HEK293 (cell line): ENCODE data around the gene DNA2.

Source experiments
- CTCF ChIA-PET: fragments of 350-600 bp; formaldehyde crosslinking; extraction: SDS; loops from one replicate; lab custom pipeline; 2021; ENCODE audit warnings: antibody characterized with exemption; lab: Yijun Ruan, JAX
- POLR2A ChIA-PET: fragments of 300-600 bp; formaldehyde crosslinking; extraction: SDS; loops from one replicate; lab custom pipeline; 2020; ENCODE audit warnings: antibody characterized with exemption, inconsistent platforms; lab: Yijun Ruan, JAX
- H3K27ac ChIP-seq: fragments of 200-500 bp; sonication (Bioruptor generic); 2 replicates; pipeline ENCODE4 v1.5.1; 2014; ENCODE audit warnings: low read depth, low read length, control low read depth, inconsistent platforms; ENCODE audit errors: extremely low read depth
- H3K36me3 ChIP-seq, 2 experiments: fragments of 200-500 bp in 1 of 2; sonication (Bioruptor generic) in 1 of 2; 1 replicate in 1 of 2; 2 replicates in 1 of 2; pipeline ENCODE4 v1.5.1; 2014 to 2017; ENCODE audit warnings: inconsistent platforms in 2 of 2, low read length in 2 of 2; ENCODE audit not compliant: control insufficient read depth in 2 of 2, insufficient read depth in 1 of 2
- H3K4me1 ChIP-seq: fragments of 200-500 bp; sonication (Bioruptor generic); 2 replicates; pipeline ENCODE4 v1.5.1; 2014; ENCODE audit warnings: mild to moderate bottlenecking, low read length, inconsistent platforms; ENCODE audit not compliant: control insufficient read depth, insufficient read depth
- H3K4me3 ChIP-seq: 2 replicates; pipeline ENCODE4 v1.5.1; 2011; ENCODE audit warnings: low read depth, mild to moderate bottlenecking, control low read depth, low read length, moderate library complexity
- H3K9me3 ChIP-seq: fragments of 200-500 bp; sonication (Bioruptor generic); 2 replicates; pipeline ENCODE4 v1.5.1; 2014; ENCODE audit warnings: low read depth, low read length, inconsistent platforms; ENCODE audit not compliant: control insufficient read depth, insufficient read depth
- EGR2 ChIP-seq: fragments of 450-650 bp; formaldehyde crosslinking; IDR thresholded peaks from 2 replicates; pipeline ENCODE4 v1.5.1; 2016; ENCODE audit warnings: low read depth, missing biosample characterization, missing genetic modification characterization
- GLI4 ChIP-seq: fragments of 450-650 bp; formaldehyde crosslinking; IDR thresholded peaks from 2 replicates; pipeline ENCODE4 v1.5.1; 2016; ENCODE audit warnings: missing biosample characterization, missing genetic modification characterization
- GLIS1 ChIP-seq: fragments of 450-650 bp; formaldehyde crosslinking; IDR thresholded peaks from 2 replicates; pipeline ENCODE4 v1.5.1; 2016; ENCODE audit warnings: missing biosample characterization, missing genetic modification characterization
- HOXC10 ChIP-seq: sonication (generic); formaldehyde crosslinking; IDR thresholded peaks from 2 replicates; pipeline ENCODE4 v1.8.1; 2023; ENCODE audit warnings: mild to moderate bottlenecking, missing genetic modification reagents
- IKZF3 ChIP-seq: fragments of 450-650 bp; IDR thresholded peaks from 2 replicates; pipeline ENCODE4 v1.5.0; 2018; ENCODE audit warnings: missing biosample characterization, mild to moderate bottlenecking, missing genetic modification characterization, moderate library complexity
- KLF10 ChIP-seq: fragments of 450-650 bp; IDR thresholded peaks from 2 replicates; pipeline ENCODE4 v1.5.1; 2018; ENCODE audit warnings: missing biosample characterization, mild to moderate bottlenecking, missing genetic modification characterization
- REPIN1 ChIP-seq: fragments of 450-650 bp; formaldehyde crosslinking; IDR thresholded peaks from 2 replicates; pipeline ENCODE4 v1.5.1; 2017; ENCODE audit warnings: missing biosample characterization, missing genetic modification characterization, low read depth
- SETDB1 ChIP-seq: IDR thresholded peaks from one replicate; pipeline ENCODE4 v1.6.1; 2017; ENCODE audit warnings: mild to moderate bottlenecking, low read length, moderate library complexity, mixed read lengths; ENCODE audit not compliant: insufficient read length
- TRIM28 ChIP-seq: IDR thresholded peaks from 2 replicates; pipeline ENCODE4 v1.6.1; 2011; ENCODE audit warnings: low read length, control low read depth, borderline replicate concordance
- ZNF132 ChIP-seq: fragments of 450-650 bp; formaldehyde crosslinking; IDR thresholded peaks from 2 replicates; pipeline ENCODE4 v1.5.1; 2017; ENCODE audit warnings: missing biosample characterization, missing genetic modification characterization, borderline replicate concordance
- ZNF146 ChIP-seq: fragments of 450-650 bp; formaldehyde crosslinking; IDR thresholded peaks from 2 replicates; pipeline ENCODE4 v1.5.1; 2016; ENCODE audit warnings: missing biosample characterization, missing genetic modification characterization
- ZNF16 ChIP-seq: fragments of 450-650 bp; formaldehyde crosslinking; IDR thresholded peaks from 2 replicates; pipeline ENCODE4 v1.5.1; 2016; ENCODE audit warnings: low read depth, missing biosample characterization, missing genetic modification characterization
- ZNF266 ChIP-seq: fragments of 450-650 bp; formaldehyde crosslinking; IDR thresholded peaks from 2 replicates; pipeline ENCODE4 v1.5.1; 2016; ENCODE audit warnings: missing biosample characterization, missing genetic modification characterization, low read depth
- ZNF311 ChIP-seq: fragments of 450-650 bp; formaldehyde crosslinking; IDR thresholded peaks from 2 replicates; pipeline ENCODE4 v1.5.1; 2017; ENCODE audit warnings: missing biosample characterization, missing genetic modification characterization, borderline replicate concordance
- ZNF501 ChIP-seq: fragments of 450-650 bp; formaldehyde crosslinking; IDR thresholded peaks from 2 replicates; pipeline ENCODE4 v1.5.1; 2016; ENCODE audit warnings: missing biosample characterization, missing genetic modification characterization
- ZNF510 ChIP-seq: fragments of 450-650 bp; formaldehyde crosslinking; IDR thresholded peaks from 2 replicates; pipeline ENCODE4 v1.5.1; 2018; ENCODE audit warnings: mild to moderate bottlenecking, missing genetic modification characterization, missing biosample characterization; ENCODE audit not compliant: insufficient replicate concordance
- ZNF514 ChIP-seq: fragments of 450-650 bp; formaldehyde crosslinking; IDR thresholded peaks from 2 replicates; pipeline ENCODE4 v1.5.1; 2016; ENCODE audit warnings: missing biosample characterization, missing genetic modification characterization
- ZNF544 ChIP-seq: fragments of 450-650 bp; formaldehyde crosslinking; IDR thresholded peaks from 2 replicates; pipeline ENCODE4 v1.5.0; 2017; ENCODE audit warnings: missing biosample characterization, missing genetic modification characterization
- ZNF558 ChIP-seq: fragments of 450-650 bp; formaldehyde crosslinking; IDR thresholded peaks from 2 replicates; pipeline ENCODE4 v1.5.1; 2016; ENCODE audit warnings: missing biosample characterization, missing genetic modification characterization
- ZNF560 ChIP-seq: fragments of 450-650 bp; formaldehyde crosslinking; IDR thresholded peaks from 2 replicates; pipeline ENCODE4 v1.5.1; 2017; ENCODE audit warnings: missing biosample characterization, missing genetic modification characterization, borderline replicate concordance
- ZNF837 ChIP-seq: fragments of 450-650 bp; formaldehyde crosslinking; IDR thresholded peaks from 2 replicates; pipeline ENCODE4 v1.5.1; 2016; ENCODE audit warnings: missing biosample characterization, missing genetic modification characterization
- ZSCAN23 ChIP-seq: fragments of 450-650 bp; formaldehyde crosslinking; IDR thresholded peaks from 2 replicates; pipeline ENCODE4 v1.5.1; 2016; ENCODE audit warnings: missing biosample characterization, missing genetic modification characterization
- TF ChIP-seq, protein P1 (sequence below): fragments of 450-650 bp; formaldehyde crosslinking; IDR thresholded peaks from 2 replicates; pipeline ENCODE4 v1.5.1; 2016; ENCODE audit warnings: missing biosample characterization, missing genetic modification characterization
- TF ChIP-seq, protein P2 (sequence below): fragments of 450-650 bp; IDR thresholded peaks from 2 replicates; pipeline ENCODE4 v1.5.1; 2018; ENCODE audit warnings: missing biosample characterization, mild to moderate bottlenecking, missing genetic modification characterization
- TF ChIP-seq, protein P3 (sequence below): fragments of 450-650 bp; formaldehyde crosslinking; IDR thresholded peaks from 2 replicates; pipeline ENCODE4 v1.5.1; 2016; ENCODE audit warnings: missing biosample characterization, missing genetic modification characterization
- TF ChIP-seq, protein P4 (sequence below): fragments of 450-650 bp; formaldehyde crosslinking; IDR thresholded peaks from 2 replicates; pipeline ENCODE4 v1.5.1; 2016; ENCODE audit warnings: missing biosample characterization, missing genetic modification characterization
- TF ChIP-seq, protein P5 (sequence below): fragments of 450-650 bp; formaldehyde crosslinking; IDR thresholded peaks from 2 replicates; pipeline ENCODE4 v1.5.1; 2016; ENCODE audit warnings: missing biosample characterization, missing genetic modification characterization, low read depth

The DNA2 gene

DNA sequence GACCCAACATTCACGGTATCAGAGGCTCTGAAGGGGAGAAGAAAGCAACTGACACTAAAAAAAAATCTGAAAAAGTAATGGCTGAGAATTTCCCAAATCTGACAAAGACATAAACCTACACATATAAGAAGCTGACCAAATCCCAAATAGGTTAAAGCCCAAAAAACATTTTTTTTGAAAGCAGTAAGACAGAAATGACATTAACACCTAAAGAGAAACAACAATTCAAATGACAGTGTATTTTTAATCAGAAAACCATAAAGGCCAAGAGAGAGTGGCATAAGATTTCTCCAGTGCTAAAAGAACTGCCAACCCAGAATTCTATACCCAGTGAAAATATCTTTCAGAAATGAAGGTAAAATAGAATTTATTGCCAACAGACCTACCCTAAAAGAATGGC, 100.2 kb downstream of the DNA2 start:
- peaks cover 53 to 54% of the 10 kb centered on the region in 2 experiments for H3K36me3 ChIP-seq
- CTCF ChIA-PET: interaction anchor here (0.5 kb wide), 1 partner anchor 12 kb away, joined by 4 read pairs; no protein-coding TSS in a partner anchor
- H3K4me3 ChIP-seq: no peak overlapping the region
- POLR2A ChIA-PET: interaction anchor here (0.7 kb wide), 1 partner anchor 454 kb away, joined by 4 read pairs; no protein-coding TSS in a partner anchor
- no peak overlapping the region for H3K27ac ChIP-seq
- no peaks in the 10 kb centered on the region for H3K4me1 ChIP-seq
- no peaks in the 10 kb centered on the region for H3K9me3 ChIP-seq
- TF ChIP-seq ZNF560 (tag by site-specific recombination): no peak
- peak; percentile 92 for TF ChIP-seq ZNF558 (tag by site-specific recombination)
- no peak for TF ChIP-seq TRIM28
- no peak for TF ChIP-seq ZNF837 (tag by site-specific recombination)
- TF ChIP-seq GLI4 (tag by site-specific recombination): no peak
- TF ChIP-seq ZNF510 (tag by site-specific recombination): peak; percentile 11
- TF ChIP-seq, protein P1, sequence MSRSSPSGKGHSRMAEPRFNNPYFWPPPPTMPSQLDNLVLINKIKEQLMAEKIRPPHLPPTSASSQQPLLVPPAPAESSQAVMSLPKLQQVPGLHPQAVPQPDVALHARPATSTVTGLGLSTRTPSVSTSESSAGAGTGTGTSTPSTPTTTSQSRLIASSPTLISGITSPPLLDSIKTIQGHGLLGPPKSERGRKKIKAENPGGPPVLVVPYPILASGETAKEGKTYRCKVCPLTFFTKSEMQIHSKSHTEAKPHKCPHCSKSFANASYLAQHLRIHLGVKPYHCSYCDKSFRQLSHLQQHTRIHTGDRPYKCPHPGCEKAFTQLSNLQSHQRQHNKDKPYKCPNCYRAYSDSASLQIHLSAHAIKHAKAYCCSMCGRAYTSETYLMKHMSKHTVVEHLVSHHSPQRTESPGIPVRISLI: no peak
- TF ChIP-seq ZNF146 (tag by site-specific recombination): no peak
- no peak for TF ChIP-seq IKZF3 (tag by site-specific recombination)
- TF ChIP-seq, protein P2, sequence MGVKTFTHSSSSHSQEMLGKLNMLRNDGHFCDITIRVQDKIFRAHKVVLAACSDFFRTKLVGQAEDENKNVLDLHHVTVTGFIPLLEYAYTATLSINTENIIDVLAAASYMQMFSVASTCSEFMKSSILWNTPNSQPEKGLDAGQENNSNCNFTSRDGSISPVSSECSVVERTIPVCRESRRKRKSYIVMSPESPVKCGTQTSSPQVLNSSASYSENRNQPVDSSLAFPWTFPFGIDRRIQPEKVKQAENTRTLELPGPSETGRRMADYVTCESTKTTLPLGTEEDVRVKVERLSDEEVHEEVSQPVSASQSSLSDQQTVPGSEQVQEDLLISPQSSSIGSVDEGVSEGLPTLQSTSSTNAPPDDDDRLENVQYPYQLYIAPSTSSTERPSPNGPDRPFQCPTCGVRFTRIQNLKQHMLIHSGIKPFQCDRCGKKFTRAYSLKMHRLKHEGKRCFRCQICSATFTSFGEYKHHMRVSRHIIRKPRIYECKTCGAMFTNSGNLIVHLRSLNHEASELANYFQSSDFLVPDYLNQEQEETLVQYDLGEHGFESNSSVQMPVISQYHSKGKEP (tag by site-specific recombination): no peak
- TF ChIP-seq, protein P3, sequence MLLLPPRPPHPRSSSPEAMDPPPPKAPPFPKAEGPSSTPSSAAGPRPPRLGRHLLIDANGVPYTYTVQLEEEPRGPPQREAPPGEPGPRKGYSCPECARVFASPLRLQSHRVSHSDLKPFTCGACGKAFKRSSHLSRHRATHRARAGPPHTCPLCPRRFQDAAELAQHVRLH (tag by site-specific recombination): no peak
- no peak for TF ChIP-seq ZNF16 (tag by site-specific recombination)
- no peak for TF ChIP-seq ZNF266 (tag by site-specific recombination)
- TF ChIP-seq KLF10 (tag by site-specific recombination): no peak
- TF ChIP-seq ZNF132 (tag by site-specific recombination): no peak
- peak; percentile 64 for TF ChIP-seq SETDB1
- no peak for TF ChIP-seq ZNF311 (tag by site-specific recombination)
- TF ChIP-seq REPIN1 (tag by site-specific recombination): no peak
- no peak for TF ChIP-seq GLIS1
- TF ChIP-seq, protein P4, sequence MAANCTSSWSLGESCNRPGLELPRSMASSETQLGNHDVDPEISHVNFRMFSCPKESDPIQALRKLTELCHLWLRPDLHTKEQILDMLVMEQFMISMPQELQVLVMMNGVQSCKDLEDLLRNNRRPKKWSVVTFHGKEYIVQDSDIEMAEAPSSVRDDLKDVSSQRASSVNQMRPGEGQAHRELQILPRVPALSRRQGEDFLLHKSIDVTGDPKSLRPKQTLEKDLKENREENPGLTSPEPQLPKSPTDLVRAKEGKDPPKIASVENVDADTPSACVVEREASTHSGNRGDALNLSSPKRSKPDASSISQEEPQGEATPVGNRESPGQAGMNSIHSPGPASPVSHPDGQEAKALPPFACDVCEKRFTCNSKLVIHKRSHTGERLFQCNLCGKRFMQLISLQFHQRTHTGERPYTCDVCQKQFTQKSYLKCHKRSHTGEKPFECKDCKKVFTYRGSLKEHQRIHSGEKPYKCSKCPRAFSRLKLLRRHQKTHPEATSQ (tag by site-specific recombination): no peak

DNA sequence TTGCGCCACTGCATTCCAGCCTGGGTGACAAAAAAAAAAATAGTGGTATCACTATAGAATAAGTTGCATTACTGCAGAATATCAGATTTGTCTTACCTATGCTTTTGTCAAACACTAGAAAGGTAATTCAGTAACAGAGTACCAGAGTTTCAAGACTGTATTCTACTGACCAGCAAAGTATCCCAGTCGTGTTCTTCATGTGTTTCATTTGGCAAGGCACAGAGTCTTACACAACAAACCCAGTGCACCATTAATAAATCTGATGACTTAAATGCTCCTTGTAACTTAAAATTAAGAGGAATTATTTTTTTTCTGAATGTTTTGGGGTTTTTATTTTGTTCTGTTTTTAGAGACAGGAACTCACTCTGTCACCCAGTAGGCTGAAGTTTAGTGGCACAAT, 104.7 kb downstream of the DNA2 start:
- peaks cover 27 to 50% of the 10 kb centered on the region in 2 experiments for H3K36me3 ChIP-seq
- H3K4me3 ChIP-seq: no peak overlapping the region
- POLR2A ChIA-PET: no interaction called here
- CTCF ChIA-PET: interaction anchor here (0.9 kb wide), 1 partner anchor 18 kb away, joined by 3 read pairs; no protein-coding TSS in a partner anchor
- no peak overlapping the region for H3K27ac ChIP-seq
- no peaks in the 10 kb centered on the region for H3K9me3 ChIP-seq
- no peaks in the 10 kb centered on the region for H3K4me1 ChIP-seq
- TF ChIP-seq, protein P5, sequence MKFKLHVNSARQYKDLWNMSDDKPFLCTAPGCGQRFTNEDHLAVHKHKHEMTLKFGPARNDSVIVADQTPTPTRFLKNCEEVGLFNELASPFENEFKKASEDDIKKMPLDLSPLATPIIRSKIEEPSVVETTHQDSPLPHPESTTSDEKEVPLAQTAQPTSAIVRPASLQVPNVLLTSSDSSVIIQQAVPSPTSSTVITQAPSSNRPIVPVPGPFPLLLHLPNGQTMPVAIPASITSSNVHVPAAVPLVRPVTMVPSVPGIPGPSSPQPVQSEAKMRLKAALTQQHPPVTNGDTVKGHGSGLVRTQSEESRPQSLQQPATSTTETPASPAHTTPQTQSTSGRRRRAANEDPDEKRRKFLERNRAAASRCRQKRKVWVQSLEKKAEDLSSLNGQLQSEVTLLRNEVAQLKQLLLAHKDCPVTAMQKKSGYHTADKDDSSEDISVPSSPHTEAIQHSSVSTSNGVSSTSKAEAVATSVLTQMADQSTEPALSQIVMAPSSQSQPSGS (tag by site-specific recombination): no peak
- no peak for TF ChIP-seq ZSCAN23 (tag by site-specific recombination)
- no peak for TF ChIP-seq ZNF544 (tag by site-specific recombination)
- no peak for TF ChIP-seq ZNF837 (tag by site-specific recombination)
- no peak for TF ChIP-seq ZNF501
- no peak for TF ChIP-seq HOXC10
- no peak for TF ChIP-seq EGR2 (tag by site-specific recombination)
- TF ChIP-seq ZNF514: no peak
- TF ChIP-seq, protein P1: no peak
